GM23248 (cell line): ENCODE data around the gene APLP2. TPM values are rescaled to one million over a fixed set of nuclear protein-coding genes. Genes with fewer than 3 reads are reported as not detected.
"Not testable (repeated sequence)": the region's sequence is repeated elsewhere in the genome, so short reads cannot be mapped to it uniquely, and the experiment has no call there.

Source experiments
- DNase-seq: peaks from one replicate; pipeline ENCODE4 v3.0.0-alpha.2; 2015
- H2AFZ ChIP-seq: fragments of 200-600 bp; sonication (generic); 2 replicates; pipeline ENCODE4 v1.6.1; 2016; ENCODE audit warnings: antibody characterized with exemption
- H3F3A ChIP-seq: fragments of 200-600 bp; sonication (generic); 2 replicates; pipeline ENCODE4 v1.6.1; 2016; ENCODE audit warnings: mild to moderate bottlenecking, antibody characterized with exemption, mixed run types; ENCODE audit not compliant: insufficient read depth
- H3K27ac ChIP-seq: fragments of 200-600 bp; sonication (generic); 2 replicates; pipeline ENCODE4 v1.5.1; 2016; ENCODE audit warnings: mild to moderate bottlenecking
- H3K27me3 ChIP-seq: fragments of 200-600 bp; sonication (generic); replicated peaks from 2 replicates; pipeline ENCODE4 v1.6.1; 2016; ENCODE audit warnings: mild to moderate bottlenecking; ENCODE audit not compliant: insufficient read depth
- H3K36me3 ChIP-seq: fragments of 200-600 bp; sonication (generic); 2 replicates; pipeline ENCODE4 v1.6.1; 2016; ENCODE audit warnings: low read depth, mild to moderate bottlenecking
- H3K4me1 ChIP-seq: fragments of 200-600 bp; sonication (generic); 2 replicates; pipeline ENCODE4 v1.6.1; 2016; ENCODE audit warnings: mild to moderate bottlenecking; ENCODE audit not compliant: insufficient read depth
- H3K4me2 ChIP-seq: fragments of 200-600 bp; sonication (generic); one replicate; pipeline ENCODE4 v1.6.1; 2016; ENCODE audit warnings: mild to moderate bottlenecking; ENCODE audit not compliant: unreplicated experiment
- H3K4me3 ChIP-seq: fragments of 200-600 bp; sonication (generic); 2 replicates; pipeline ENCODE4 v1.5.1; 2016; ENCODE audit warnings: mild to moderate bottlenecking
- H3K79me2 ChIP-seq: fragments of 200-600 bp; sonication (generic); 2 replicates; pipeline ENCODE4 v1.6.1; 2016; ENCODE audit warnings: mild to moderate bottlenecking; ENCODE audit not compliant: insufficient read depth
- H3K9ac ChIP-seq: fragments of 200-600 bp; sonication (generic); 2 replicates; pipeline ENCODE4 v1.6.1; 2016; ENCODE audit warnings: mild to moderate bottlenecking
- H3K9me2 ChIP-seq: fragments of 200-600 bp; sonication (generic); 2 replicates; pipeline ENCODE4 v1.6.1; 2016; ENCODE audit warnings: mixed run types, mild to moderate bottlenecking, moderate library complexity; ENCODE audit not compliant: insufficient read depth
- H3K9me3 ChIP-seq: fragments of 200-600 bp; sonication (generic); one replicate; pipeline ENCODE4 v1.6.1; 2017; ENCODE audit warnings: low read depth
- H4K20me1 ChIP-seq: fragments of 200-600 bp; sonication (generic); 2 replicates; pipeline ENCODE4 v1.6.0; 2016; ENCODE audit not compliant: insufficient read depth
- EZH2 ChIP-seq: fragments of 200-600 bp; sonication (generic); IDR thresholded peaks from 2 replicates; pipeline ENCODE4 v1.6.1; 2018; ENCODE audit warnings: antibody characterized with exemption, mild to moderate bottlenecking; ENCODE audit not compliant: insufficient read depth, poor library complexity, severe bottlenecking
- EZH2phosphoT487 ChIP-seq: fragments of 200-600 bp; sonication (generic); IDR thresholded peaks from 2 replicates; pipeline ENCODE4 v1.6.1; 2018; ENCODE audit warnings: antibody characterized with exemption, moderate library complexity, mild to moderate bottlenecking, low read depth; ENCODE audit not compliant: insufficient read depth
- WGBS, 2 experiments: methylation state at CpG; one replicate each; pipeline ENCODE4 v1.1.6; 2015 to 2017; ENCODE audit warnings: low lambda C conversion rate in 2 of 2, low coverage in 1 of 2; ENCODE audit errors: missing lambda C conversion rate in 2 of 2; 5-methylcytosine and 5-hydroxymethylcytosine counted together
- in situ Hi-C: fragments of 300-500 bp; cut with MboI; formaldehyde crosslinking; loops from 2 replicates; pipeline ENCODE4 v1.15.0; 2020
- polyA plus RNA-seq: library from polyadenylated mRNA; unstranded; fragments of >200 nt; fragmentation: Nextera tagmentation; extraction: Ambion mirVana; gene quantifications from 2 replicates; pipeline ENCODE4 v1.2.1, GENCODE V29; 2016
- total RNA-seq: library from RNA; depleted of rRNA; stranded (reverse); fragments of >200 nt; shearing (Covaris generic); gene quantifications from 2 replicates; pipeline ENCODE4 v1.2.3, GENCODE V29; 2014

APLP2 gene
- total and polyA plus RNA-seq, 2 experiments from 2014 or later = 377 to 390 TPM

- Histone ChIP-seq H3K27me3 (no peaks in the 10 kb centered on the region; the same call in 1 of the 2 replicates), H3K4me1 (peaks cover 20% of the 10 kb centered on the region), H3K79me2 (no peaks in the 10 kb centered on the region), H3K9me2 (no peaks in the 10 kb centered on the region), H3K9ac (no peak overlapping the region), H3K36me3 (no peaks in the 10 kb centered on the region), H4K20me1 (no peaks in the 10 kb centered on the region), H3F3A (peaks cover 21% of the 10 kb centered on the region), H3K9me3 (no peaks in the 10 kb centered on the region), H2AFZ (no peak overlapping the region), H3K4me2 (no peak overlapping the region), H3K4me3 (no peak overlapping the region), H3K27ac (no peak overlapping the region)
- no peak for TF ChIP-seq EZH2phosphoT487
- TF ChIP-seq EZH2 = no peak
- DNase-seq = peak; percentile 78
- 46 to 50% methylated on average over 7 of the region's 7 CpGs for WGBS, 2 experiments
- in situ Hi-C loops = no loop called here
These were observed 98.4 kb downstream of the APLP2 start for GRCh38 chr11:130168105-130168504.

- in situ Hi-C loops = no loop called here
- TF ChIP-seq EZH2 = no peak
- no peak for TF ChIP-seq EZH2phosphoT487
- Histone ChIP-seq H3K36me3 (no peaks in the 10 kb centered on the region), H3K4me2 (no peak overlapping the region), H3K9ac (no peak overlapping the region), H3K9me3 (no peaks in the 10 kb centered on the region), H3K4me3 (no peak overlapping the region), H3K27ac (no peak overlapping the region), H3K9me2 (no peaks in the 10 kb centered on the region), H3K4me1 (peaks cover 20% of the 10 kb centered on the region), H3K79me2 (no peaks in the 10 kb centered on the region), H4K20me1 (no peaks in the 10 kb centered on the region), H2AFZ (no peak overlapping the region), H3K27me3 (no peaks in the 10 kb centered on the region; the same call in 1 of the 2 replicates), H3F3A (peaks cover 21% of the 10 kb centered on the region)
- no peak for DNase-seq
- 85 to 89% methylated on average over 8 of the region's 8 CpGs for WGBS, 2 experiments
These were observed 100.7 kb downstream of the APLP2 start for GRCh38 chr11:130170345-130170744.

GRCh38 chr11:130171534-130171933 is 101.8 kb downstream of the APLP2 start:
- Histone ChIP-seq H3K27ac (no peak overlapping the region), H3K9me2 (no peaks in the 10 kb centered on the region), H3F3A (peaks cover 21% of the 10 kb centered on the region), H3K9ac (no peak overlapping the region), H3K36me3 (no peaks in the 10 kb centered on the region), H3K9me3 (no peaks in the 10 kb centered on the region), H2AFZ (no peak overlapping the region), H3K4me2 (no peak overlapping the region), H3K4me3 (no peak overlapping the region), H3K79me2 (no peaks in the 10 kb centered on the region), H3K4me1 (peaks cover 13% of the 10 kb centered on the region), H4K20me1 (no peaks in the 10 kb centered on the region), H3K27me3 (no peaks in the 10 kb centered on the region; the same call in 1 of the 2 replicates)
- TF ChIP-seq EZH2 (no peak), EZH2phosphoT487 (no peak)
- DNase-seq = no peak
- in situ Hi-C loops = no loop called here
- WGBS, 2 experiments = 18 to 20% methylated on average over 5 of the region's 5 CpGs

GRCh38 chr11:130172001-130172400 is 102.3 kb downstream of the APLP2 start:
- H3K79me2 ChIP-seq, H4K20me1 ChIP-seq, H2AFZ ChIP-seq, H3K9me3 ChIP-seq, in situ Hi-C loops, H3K4me2 ChIP-seq, H3K9me2 ChIP-seq, H3K36me3 ChIP-seq, H3K27ac ChIP-seq, DNase-seq, H3K4me3 ChIP-seq, H3K27me3 ChIP-seq, H3K9ac ChIP-seq, H3K4me1 ChIP-seq: not testable (repeated sequence)
- H3F3A ChIP-seq = peaks cover 18% of the 10 kb centered on the region
- 57 to 60% methylated on average over 3 of the region's 3 CpGs for WGBS, 2 experiments

- no peak overlapping the region for H3K4me3 ChIP-seq
- no peak overlapping the region for H2AFZ ChIP-seq
- H3K9me3 ChIP-seq = no peaks in the 10 kb centered on the region
- H3K27ac ChIP-seq = no peak overlapping the region
- no peak for DNase-seq
- in situ Hi-C loops = no loop called here
- H3K4me2 ChIP-seq = no peak overlapping the region
- 81 to 86% methylated on average over 4 of the region's 4 CpGs for WGBS, 2 experiments
- H3K9me2 ChIP-seq = no peaks in the 10 kb centered on the region
- no peaks in the 10 kb centered on the region for H3K4me1 ChIP-seq
- no peaks in the 10 kb centered on the region; the same call in 1 of the 2 replicates for H3K27me3 ChIP-seq
- H3K9ac ChIP-seq = no peak overlapping the region
- no peak for TF ChIP-seq EZH2phosphoT487
- no peak for TF ChIP-seq EZH2
- no peaks in the 10 kb centered on the region for H3F3A ChIP-seq
- no peaks in the 10 kb centered on the region for H4K20me1 ChIP-seq
- no peaks in the 10 kb centered on the region for H3K36me3 ChIP-seq
- H3K79me2 ChIP-seq = no peaks in the 10 kb centered on the region
These were observed 104.9 kb downstream of the APLP2 start for GRCh38 chr11:130174642-130175041.
